ENCODE results near the gene IFNK.
"Not testable (repeated sequence)": the region's sequence is repeated elsewhere in the genome, so short reads cannot be mapped to it uniquely, and the experiment has no call there.

Gene IFNK, protein sequence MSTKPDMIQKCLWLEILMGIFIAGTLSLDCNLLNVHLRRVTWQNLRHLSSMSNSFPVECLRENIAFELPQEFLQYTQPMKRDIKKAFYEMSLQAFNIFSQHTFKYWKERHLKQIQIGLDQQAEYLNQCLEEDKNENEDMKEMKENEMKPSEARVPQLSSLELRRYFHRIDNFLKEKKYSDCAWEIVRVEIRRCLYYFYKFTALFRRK

GRCh38 chr9:27524236-27524635 lies at the start of gene IFNK:
Gene IFNK (plus strand): TSS chr9:27524290. CDS start chr9:27524337, 47 bp downstream.
- DNase-seq (ENCODE audit: low spot score), result no peak

DNA sequence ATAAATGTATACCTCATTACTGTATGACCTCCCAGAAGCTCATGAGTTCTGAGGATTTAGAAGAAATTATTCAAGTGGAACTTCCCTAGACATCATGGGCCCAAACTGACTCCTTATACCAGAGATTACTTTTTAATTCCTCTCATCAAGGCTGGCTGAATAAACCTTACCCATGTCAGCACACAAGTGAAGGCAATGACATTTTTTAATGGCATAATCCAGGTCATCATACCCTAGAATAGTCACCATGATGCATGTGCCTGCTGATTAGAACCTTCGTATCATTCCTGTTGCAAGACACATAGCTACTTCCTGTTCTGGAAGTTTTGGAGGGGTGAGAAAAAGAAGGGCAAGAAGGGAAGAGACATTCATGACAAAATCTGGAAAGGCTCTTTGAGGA lies 49.8 kb upstream of the IFNK start:
- no peak for DNase-seq (ENCODE audit: low spot score)

DNA sequence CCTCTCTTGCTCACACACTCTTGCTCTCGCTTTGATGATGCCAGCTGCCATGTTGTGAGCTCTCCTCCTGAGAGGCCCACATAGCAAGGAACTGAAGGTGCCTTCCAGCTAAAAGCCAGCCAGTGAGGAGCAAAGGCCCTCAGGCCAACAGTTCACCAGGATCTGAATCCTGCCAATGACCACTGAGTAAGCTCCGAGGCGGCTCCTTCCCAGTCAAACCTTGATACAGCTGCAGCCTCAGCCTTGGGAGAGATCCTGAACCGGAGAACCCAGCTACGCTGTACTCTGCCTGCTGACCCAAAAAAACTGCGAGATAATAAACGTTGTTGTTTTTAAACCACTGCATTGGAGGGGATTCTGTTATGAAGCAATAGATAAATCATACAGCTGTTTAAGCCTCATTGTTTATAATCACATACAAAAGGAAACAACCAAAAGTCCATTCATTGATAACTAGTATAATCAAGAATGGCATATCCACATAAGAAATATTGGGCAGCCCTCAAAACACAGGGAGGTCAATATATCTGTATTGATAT lies 49.0 kb upstream of the IFNK start:
- DNase-seq (ENCODE audit: low spot score), result no peak

DNA sequence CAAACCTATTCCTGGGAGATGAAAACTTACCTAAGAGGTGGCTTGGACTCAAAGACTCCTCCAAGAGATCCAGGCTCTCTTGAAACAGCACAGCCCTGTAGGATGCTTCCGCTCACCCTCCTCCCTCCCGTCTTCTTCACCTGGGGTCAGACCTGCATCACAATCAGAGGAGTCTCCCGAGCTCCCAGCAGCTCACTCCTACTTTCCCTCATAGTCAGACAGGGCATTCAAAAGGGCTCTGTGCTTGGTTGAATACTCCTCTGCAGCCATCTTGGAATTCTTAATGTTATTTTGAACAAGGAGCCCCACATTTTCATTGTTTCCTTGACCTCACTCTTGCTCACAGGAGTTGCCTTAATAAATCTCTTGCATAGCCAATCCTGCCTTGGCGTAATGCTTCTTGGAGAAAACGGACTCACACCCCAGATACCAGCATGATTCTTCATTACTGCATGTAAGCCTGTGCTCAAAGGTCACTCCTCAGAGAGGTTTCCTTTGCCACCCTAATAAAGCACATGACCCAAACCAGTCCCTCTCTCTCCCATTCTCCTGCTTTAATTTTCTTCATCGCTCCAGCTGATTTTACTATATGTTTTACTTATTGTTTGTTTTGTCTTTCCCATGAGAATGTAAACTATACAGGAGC lies 47.1 kb upstream of the IFNK start:
- DNase-seq (ENCODE audit: low spot score), result no peak

- DNase-seq (ENCODE audit: low spot score), result no peak
These were observed 45.8 kb upstream of the IFNK start for GRCh38 chr9:27478322-27478721.

DNA sequence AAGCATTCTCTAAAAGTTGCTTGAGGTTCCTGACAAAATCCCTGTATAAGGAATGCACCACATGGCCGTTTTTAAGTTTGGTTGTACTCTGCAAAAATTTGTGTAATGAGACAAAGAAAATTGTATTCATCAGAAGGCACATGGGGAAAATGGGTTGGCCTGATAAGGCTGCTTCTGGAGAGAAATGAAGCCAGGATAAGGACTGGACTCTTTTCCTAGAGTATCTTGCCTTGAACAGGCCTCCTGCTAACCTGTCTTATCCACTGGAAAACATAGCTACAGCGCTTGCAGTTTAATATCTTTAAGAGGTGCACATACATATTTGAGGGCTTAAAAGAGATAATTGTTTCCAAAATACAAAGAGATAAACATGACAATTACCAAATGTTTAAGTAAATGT lies 41.4 kb upstream of the IFNK start:
- no peak for DNase-seq (ENCODE audit: low spot score)

- DNase-seq (ENCODE audit: low spot score), result no peak
These were observed 40.5 kb upstream of the IFNK start for GRCh38 chr9:27483576-27483975.

DNA sequence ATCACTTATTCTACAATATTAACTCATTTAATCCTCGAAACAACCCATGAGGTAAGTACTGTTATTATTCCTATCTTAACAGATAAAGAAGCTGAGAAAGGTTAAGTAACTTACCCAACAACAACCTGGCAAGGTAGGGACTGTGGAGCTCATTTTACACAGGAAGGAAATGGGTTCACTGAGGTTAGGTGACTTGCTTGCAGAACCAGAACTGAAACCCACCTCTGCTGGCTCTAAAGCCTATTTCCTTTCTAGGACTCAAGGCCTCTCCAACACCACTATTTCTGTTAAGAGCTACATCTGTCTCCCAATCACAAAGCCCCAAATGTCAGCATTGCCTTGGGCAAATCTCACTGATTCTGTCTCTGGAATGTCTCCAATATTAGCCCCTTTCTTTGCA lies 38.9 kb upstream of the IFNK start:
- DNase-seq (ENCODE audit: low spot score), result no peak

DNA sequence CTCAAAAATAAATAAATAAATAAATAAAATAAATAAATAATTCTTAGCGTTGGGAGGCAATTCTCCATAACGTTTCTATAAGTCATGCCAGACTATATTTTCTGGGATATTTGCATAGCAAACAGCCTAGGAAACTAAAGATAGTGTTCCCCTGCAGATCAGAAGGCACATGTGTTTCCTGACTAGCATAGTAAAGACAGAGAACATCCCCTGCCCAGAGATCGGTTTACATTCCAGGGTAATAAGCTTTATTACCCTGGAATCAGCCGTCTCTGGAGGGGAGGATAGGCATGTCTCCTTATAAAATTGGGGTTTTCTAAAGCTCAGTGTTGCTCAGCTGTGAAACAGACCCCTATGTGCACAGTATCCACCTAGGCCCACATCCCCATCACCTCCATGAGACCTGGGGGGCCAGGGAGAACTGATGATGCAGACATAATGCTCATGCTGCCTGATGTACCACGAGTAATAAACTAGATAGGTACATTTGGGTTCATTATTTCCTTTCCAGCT lies 36.9 kb upstream of the IFNK start:
- DNase-seq (ENCODE audit: low spot score), result no peak

DNA sequence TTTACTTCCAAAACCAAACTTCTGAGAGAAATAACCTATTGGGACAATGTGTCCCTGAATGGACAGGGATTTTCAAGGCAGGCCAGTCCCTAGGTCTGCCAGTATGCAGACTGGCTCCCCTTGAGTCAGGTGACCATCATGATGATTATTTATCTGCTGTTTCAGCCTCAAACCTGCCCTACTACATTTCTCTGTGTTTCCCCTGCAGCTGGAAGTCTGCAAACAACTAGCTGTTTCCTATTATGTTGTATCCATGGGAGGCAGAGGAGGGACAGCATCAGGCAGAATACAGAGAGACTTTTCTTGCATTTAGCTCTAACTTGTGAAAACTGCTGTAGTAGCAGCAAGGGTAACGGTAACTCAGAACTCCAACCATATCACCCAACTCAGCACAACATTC lies 36.2 kb upstream of the IFNK start:
- DNase-seq (ENCODE audit: low spot score), result no peak

GRCh38 chr9:27489087-27489876 lies 34.8 kb upstream of the IFNK start:
- no peak for DNase-seq (ENCODE audit: low spot score)

GRCh38 chr9:27491154-27491553 lies 32.9 kb upstream of the IFNK start:
- DNase-seq (ENCODE audit: low spot score), result no peak

DNA sequence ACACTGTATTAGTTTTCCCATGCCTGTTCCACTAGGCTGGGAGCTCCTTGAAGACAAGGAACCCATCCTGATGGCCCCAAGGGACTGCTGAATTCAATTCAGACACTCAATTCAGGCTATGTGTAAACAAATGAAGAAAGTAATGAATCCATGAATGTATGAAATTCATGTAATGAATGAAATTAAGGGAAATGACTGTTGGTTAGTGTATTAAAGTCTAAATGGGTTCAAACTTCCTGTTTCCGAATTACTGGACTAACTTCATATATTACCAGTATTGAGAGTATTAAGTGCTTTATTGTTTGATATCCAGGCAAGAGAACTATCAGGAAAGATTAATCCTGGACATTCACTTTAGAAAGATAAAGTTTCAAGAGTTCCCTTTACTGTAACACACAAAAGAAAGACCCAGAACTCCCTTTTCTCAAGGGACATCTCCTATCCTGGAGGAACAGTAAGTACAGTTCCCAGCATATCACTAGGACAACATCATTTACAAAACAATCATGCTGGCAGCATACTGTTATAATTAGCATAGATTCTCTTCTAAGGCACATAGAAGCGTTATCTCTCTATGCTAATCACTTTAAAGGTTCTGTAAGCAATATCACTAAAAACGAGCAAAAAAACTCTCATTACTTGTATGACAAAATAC lies 28.5 kb upstream of the IFNK start:
- DNase-seq (ENCODE audit: low spot score), result no peak

- DNase-seq (ENCODE audit: low spot score), result no peak
These were observed 28.0 kb upstream of the IFNK start for GRCh38 chr9:27496135-27496504.

DNA sequence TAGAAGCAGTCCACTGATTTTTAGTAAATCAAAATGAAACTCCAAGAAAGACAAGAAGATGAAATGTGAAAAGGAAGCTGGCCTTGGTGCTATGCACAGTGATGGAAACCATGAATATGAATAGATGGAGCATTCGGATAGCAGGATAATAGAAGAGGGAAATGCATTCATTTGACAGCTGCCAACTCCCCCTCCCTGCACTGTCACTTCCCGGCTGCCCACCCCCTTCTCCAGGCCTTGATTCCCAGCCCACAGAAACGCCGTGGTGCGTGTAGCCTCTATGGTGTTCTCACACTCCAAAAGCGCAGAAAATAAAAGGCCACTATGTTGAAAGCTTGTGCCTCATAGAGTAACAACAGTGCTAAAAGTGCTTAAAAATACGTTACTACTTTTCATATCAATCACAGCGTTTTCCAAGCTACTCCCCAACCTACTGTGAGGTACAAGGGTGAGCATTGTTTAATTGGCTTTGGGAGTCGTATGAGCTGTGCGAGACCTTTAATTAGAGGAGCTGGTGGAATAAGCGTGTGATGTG lies 26.1 kb upstream of the IFNK start:
- peak; percentile 79 for DNase-seq (ENCODE audit: low spot score)

- DNase-seq (ENCODE audit: low spot score), result no peak
These were observed 24.6 kb upstream of the IFNK start for GRCh38 chr9:27499451-27499850.

- DNase-seq (ENCODE audit: low spot score), result not testable (repeated sequence)
These were observed 23.2 kb upstream of the IFNK start for GRCh38 chr9:27500902-27501301.

- DNase-seq (ENCODE audit: low spot score), result no peak
These were observed 20.5 kb upstream of the IFNK start for GRCh38 chr9:27503623-27504022.

GRCh38 chr9:27504259-27504658 lies 19.8 kb upstream of the IFNK start:
- no peak for DNase-seq (ENCODE audit: low spot score)

DNA sequence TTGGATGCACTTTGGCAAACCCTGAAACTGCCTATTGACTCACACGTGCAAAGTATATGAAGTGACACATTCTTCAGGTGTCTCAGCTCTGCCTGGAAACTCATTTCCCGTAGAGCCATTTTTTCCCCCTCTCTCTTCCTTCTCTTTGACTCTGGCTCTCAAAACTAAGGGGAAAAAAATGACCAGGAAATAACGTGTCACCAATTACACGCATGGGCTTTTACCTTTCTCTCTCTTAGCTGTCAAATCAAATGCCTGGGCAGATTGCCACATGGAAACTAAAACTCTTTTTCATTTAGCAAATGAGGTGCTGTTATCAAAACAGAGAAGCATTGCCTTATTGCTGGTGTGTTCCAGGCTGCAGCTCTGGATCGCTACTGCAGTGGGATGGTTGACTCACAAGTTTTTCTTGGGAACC lies 18.3 kb upstream of the IFNK start:
- no peak for DNase-seq (ENCODE audit: low spot score)

DNA sequence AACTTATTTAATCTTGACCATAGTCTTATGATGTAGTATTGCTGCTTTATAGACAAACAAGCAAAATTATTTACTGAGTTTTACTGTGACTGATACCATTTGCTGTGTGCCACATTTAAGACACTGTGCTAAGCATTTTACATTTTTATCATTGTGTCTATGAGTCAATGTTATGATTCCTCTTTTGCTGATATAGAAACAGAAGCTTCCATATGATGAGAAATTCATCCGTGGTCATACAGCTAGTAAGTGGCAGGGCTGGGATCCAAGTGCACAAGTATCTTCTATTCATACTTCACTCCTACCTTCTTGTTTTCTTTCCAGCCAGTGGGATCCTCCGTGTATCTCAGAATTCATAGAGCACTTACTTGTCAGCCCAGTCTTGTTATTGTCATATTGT lies 17.1 kb upstream of the IFNK start:
- no peak for DNase-seq (ENCODE audit: low spot score)

DNA sequence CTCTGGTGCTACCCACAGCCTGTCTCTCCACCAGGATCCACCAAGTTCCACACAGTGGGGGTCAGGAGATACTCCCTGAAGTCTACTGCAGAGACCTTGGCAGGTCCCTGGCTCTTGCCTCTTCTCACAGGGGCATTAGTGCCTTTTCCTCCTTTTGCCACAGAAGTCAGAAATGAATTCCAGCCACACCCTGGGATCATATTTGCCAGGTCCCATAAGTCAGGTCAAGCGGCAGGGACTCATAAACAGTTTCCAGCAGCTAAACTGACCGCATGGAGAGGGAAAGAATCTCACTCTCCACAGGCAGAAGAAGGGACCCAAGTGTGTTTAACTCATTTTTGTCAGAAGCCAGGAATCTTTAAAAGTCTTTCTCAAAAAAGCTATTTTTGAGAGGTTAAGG lies 13.3 kb upstream of the IFNK start:
- no peak for DNase-seq (ENCODE audit: low spot score)

Data from Ammon's horn (tissue), 1 donor.